A673 (cell line): ENCODE data around the gene ATG3. TPM values are rescaled to one million over a fixed set of nuclear protein-coding genes. Genes with fewer than 3 reads are reported as not detected.

Source experiments
- BruUV-seq: library from RNA; stranded (reverse); fragments of 400-500 nt; replicated peaks from 2 replicates; lab custom pipeline; 2021; lab: Mats Ljungman, UMichigan
- CTCF ChIA-PET: fragments of 300-600 bp; sonication (Branson Sonifier 250); formaldehyde crosslinking; loops from one replicate; lab custom pipeline; 2022; ENCODE audit warnings: antibody characterized with exemption; lab: Charles Lee
- POLR2A ChIA-PET: fragments of 300-600 bp; sonication (Branson Sonifier 250); formaldehyde crosslinking; loops from one replicate; lab custom pipeline; 2022; ENCODE audit warnings: antibody characterized with exemption; ENCODE audit not compliant: low non-redundant PET; lab: Charles Lee
- DNase-seq: peaks from one replicate; pipeline ENCODE4 v3.0.0-alpha.2; 2015; ENCODE audit warnings: low spot score
- H3K27ac ChIP-seq: fragments of 200-600 bp; sonication (generic); 2 replicates; pipeline ENCODE4 v1.5.1; 2016; ENCODE audit warnings: mixed run types, low read depth, mild to moderate bottlenecking, mixed read lengths, antibody characterized with exemption, low read length; ENCODE audit not compliant: poor library complexity, severe bottlenecking
- H3K27me3 ChIP-seq: fragments of 200-600 bp; sonication (generic); replicated peaks from 2 replicates; pipeline ENCODE4 v1.6.1; 2017; ENCODE audit warnings: mixed run types, low read depth, mild to moderate bottlenecking, mixed read lengths, antibody characterized with exemption, low read length; ENCODE audit not compliant: insufficient read depth, poor library complexity
- H3K36me3 ChIP-seq: fragments of 200-600 bp; sonication (generic); 2 replicates; pipeline ENCODE4 v1.6.1; 2016; ENCODE audit warnings: mixed run types, mild to moderate bottlenecking, mixed read lengths, antibody characterized with exemption, low read length; ENCODE audit not compliant: insufficient read depth, poor library complexity, severe bottlenecking
- H3K4me1 ChIP-seq: fragments of 200-600 bp; sonication (generic); 2 replicates; pipeline ENCODE4 v1.6.1; 2017; ENCODE audit warnings: mixed run types, mild to moderate bottlenecking, mixed read lengths, antibody characterized with exemption, low read length; ENCODE audit not compliant: insufficient read depth, poor library complexity, severe bottlenecking
- H3K4me3 ChIP-seq: fragments of 200-600 bp; sonication (generic); 2 replicates; pipeline ENCODE4 v1.5.1; 2016; ENCODE audit warnings: low read depth, mixed run types, mild to moderate bottlenecking, mixed read lengths, low read length; ENCODE audit not compliant: poor library complexity, severe bottlenecking
- H3K9me3 ChIP-seq: fragments of 200-600 bp; sonication (generic); 2 replicates; pipeline ENCODE4 v1.6.1; 2016; ENCODE audit warnings: mixed run types, low read depth, mild to moderate bottlenecking, mixed read lengths, antibody characterized with exemption, low read length; ENCODE audit not compliant: poor library complexity, severe bottlenecking
- EZH2 ChIP-seq: fragments of 200-600 bp; sonication (generic); IDR thresholded peaks from 2 replicates; pipeline ENCODE4 v1.6.1; 2017; ENCODE audit warnings: borderline replicate concordance, low read depth, mild to moderate bottlenecking, mixed read lengths, antibody characterized with exemption, low read length; ENCODE audit not compliant: poor library complexity, severe bottlenecking
- intact Hi-C: fragments of 100-400 bp; cut with micrococcal nuclease; formaldehyde crosslinking; loops from one replicate; pipeline ENCODE4 v1.10.0; 2022; ENCODE audit not compliant: unreplicated experiment
- total RNA-seq: library from RNA; stranded (reverse); gene quantifications from 2 replicates; pipeline ENCODE4 v1.2.3, GENCODE V29; 2021
- TF ChIP-seq, protein P1 (sequence below): fragments of 300-800, 200-600 bp; sonication (generic); conservative IDR thresholded peaks from 2 replicates; pipeline ENCODE4 v1.5.1; 2017; ENCODE audit warnings: low read depth, mild to moderate bottlenecking, antibody characterized with exemption, low read length, moderate library complexity, mixed read lengths

ATG3 gene
- total RNA-seq, 1 experiment from 2014 or later: 54.5 TPM

DNA sequence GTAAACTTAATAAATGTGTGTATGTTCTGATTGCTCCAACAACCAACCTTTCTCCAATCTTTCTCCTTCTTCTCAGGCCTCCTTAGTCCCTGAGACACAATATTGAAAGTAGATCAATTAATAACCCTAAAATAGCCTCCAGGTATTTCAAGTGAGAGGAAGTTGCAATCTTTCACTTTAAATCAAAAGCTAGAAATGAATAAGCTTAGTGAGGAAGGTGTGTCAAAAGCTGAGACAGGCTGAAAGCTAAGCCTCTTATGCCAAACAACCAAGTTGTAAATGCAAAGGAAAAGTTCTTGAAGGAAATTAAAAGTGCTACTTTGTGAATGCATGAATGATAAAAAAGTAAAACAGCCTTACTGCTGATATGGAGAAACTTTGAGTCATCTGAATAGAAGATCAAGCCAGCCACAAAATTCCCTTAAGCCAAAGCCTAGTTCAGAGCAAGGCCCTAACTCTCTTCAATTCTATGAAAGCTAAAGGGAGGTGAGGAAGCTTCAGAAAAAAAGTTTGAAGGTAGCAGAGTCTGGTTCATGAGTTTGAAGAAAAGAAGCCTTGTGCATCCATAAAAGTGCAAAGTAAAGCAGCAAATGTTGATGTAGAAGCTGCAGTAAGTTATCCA, 40.6 kb upstream of the ATG3 start:
- intact Hi-C loops: no loop called here
- CTCF ChIA-PET: no interaction called here
- no TSS peak for BruUV-seq
- Histone ChIP-seq H3K9me3 (no peaks in the 10 kb centered on the region), H3K36me3 (no peaks in the 10 kb centered on the region), H3K4me1 (peaks cover 5% of the 10 kb centered on the region), H3K27me3 (no peaks in the 10 kb centered on the region), H3K27ac (no peak overlapping the region), H3K4me3 (no peak overlapping the region)
- DNase-seq: no peak
- POLR2A ChIA-PET: no interaction called here
- TF ChIP-seq, protein P1, sequence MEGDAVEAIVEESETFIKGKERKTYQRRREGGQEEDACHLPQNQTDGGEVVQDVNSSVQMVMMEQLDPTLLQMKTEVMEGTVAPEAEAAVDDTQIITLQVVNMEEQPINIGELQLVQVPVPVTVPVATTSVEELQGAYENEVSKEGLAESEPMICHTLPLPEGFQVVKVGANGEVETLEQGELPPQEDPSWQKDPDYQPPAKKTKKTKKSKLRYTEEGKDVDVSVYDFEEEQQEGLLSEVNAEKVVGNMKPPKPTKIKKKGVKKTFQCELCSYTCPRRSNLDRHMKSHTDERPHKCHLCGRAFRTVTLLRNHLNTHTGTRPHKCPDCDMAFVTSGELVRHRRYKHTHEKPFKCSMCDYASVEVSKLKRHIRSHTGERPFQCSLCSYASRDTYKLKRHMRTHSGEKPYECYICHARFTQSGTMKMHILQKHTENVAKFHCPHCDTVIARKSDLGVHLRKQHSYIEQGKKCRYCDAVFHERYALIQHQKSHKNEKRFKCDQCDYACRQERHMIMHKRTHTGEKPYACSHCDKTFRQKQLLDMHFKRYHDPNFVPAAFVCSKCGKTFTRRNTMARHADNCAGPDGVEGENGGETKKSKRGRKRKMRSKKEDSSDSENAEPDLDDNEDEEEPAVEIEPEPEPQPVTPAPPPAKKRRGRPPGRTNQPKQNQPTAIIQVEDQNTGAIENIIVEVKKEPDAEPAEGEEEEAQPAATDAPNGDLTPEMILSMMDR: no peak
- no peak for TF ChIP-seq EZH2

DNA sequence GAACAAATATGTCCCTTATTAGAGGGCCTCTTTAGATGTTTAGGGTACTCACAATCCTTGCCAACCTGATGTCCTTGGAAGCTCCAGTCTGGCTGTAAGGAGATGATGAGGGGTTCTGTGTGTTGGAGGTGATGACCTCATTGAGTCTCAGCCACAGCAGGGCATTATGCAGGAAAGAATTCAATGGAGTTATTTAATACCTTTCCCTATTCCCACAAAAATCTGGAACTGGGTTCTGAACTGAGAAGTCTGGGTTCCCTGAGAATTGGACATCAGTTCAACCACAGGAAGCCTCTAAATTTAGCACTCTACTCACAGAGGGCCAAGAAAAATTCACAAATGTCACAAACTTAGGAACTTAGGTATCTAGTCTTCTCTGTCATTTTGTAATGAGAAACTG, 37.0 kb upstream of the ATG3 start:
- POLR2A ChIA-PET: no interaction called here
- no peak for DNase-seq

DNA sequence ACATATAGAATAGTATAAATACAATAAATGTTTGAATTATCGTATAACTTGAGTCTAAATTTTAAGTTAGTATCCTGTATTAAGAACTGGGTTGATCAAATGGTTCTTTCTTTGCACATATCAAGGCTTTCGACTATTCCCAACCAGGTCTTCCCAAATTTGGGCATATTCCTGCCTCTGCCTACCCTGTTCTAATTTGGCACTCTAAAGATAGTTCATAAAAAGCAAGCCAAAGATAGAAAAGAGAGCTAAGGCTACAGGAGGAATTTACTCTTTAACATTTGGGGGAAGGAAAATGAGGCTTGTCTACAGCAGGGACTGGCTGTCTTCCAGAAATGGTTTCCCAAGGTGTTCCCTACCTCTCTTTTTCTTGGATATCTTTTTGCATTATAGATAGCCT, 36.2 kb upstream of the ATG3 start:
- Histone ChIP-seq H3K9me3 (no peaks in the 10 kb centered on the region), H3K27ac (no peak overlapping the region), H3K27me3 (no peaks in the 10 kb centered on the region), H3K4me1 (no peaks in the 10 kb centered on the region), H3K36me3 (no peaks in the 10 kb centered on the region), H3K4me3 (no peak overlapping the region)
- ChIA-PET POLR2A (no interaction called here), CTCF (no interaction called here)
- no TSS peak for BruUV-seq
- DNase-seq: no peak
- intact Hi-C loops: no loop called here
- TF ChIP-seq, protein P1: no peak
- no peak for TF ChIP-seq EZH2

More for the DNA sequence above, 37.0 kb upstream of the ATG3 start:
- H3K36me3 ChIP-seq: no peaks in the 10 kb centered on the region
- H3K4me1 ChIP-seq: no peaks in the 10 kb centered on the region
- intact Hi-C loops: no loop called here
- H3K27me3 ChIP-seq: no peaks in the 10 kb centered on the region
- H3K9me3 ChIP-seq: no peaks in the 10 kb centered on the region
- no peak overlapping the region for H3K27ac ChIP-seq
- BruUV-seq: no TSS peak
- no peak overlapping the region for H3K4me3 ChIP-seq
- CTCF ChIA-PET: no interaction called here
- TF ChIP-seq, protein P1: no peak
- no peak for TF ChIP-seq EZH2
